ENCODE measurements around the gene DAPL1.

DNA sequence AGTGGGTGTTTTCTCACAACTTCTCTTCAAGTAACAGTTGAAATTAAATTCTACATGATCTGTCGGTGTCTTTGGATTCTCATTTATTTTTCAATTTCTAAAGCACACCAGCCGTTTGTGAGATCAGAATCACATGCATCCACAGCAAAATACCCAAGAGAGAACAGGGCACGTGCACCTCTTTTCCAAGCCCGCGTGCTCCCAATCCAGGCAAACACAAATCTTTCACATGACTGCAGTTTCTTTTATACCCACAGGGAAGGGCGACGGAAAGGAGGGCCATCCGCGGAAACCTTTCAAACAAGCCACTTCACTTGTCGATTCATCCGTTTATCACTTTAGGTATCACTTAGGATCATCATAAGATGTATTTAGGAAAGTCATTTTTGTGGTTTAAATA lies 13.0 kb upstream of the DAPL1 start:
- TF ChIP-seq CTCF (IDR thresholded peaks at IDR 0.05; ENCODE audit: low read depth, low read length) (no peak), EZH2phosphoT487 (IDR thresholded peaks at IDR 0.05; ENCODE audit: low read depth) (no peak)

Data from OCI-LY3 (cell line).